Measurements from ENCODE around the gene C1QTNF8. TPM values are rescaled to one million over a fixed set of nuclear protein-coding genes. Genes with fewer than 3 reads are reported as not detected.
A peak's percentile ranks its signal among the peaks of the same experiment; 100 is the strongest.

The C1QTNF8 gene
- total RNA-seq, 1 donor from 2014 or later, result not detected

DNA sequence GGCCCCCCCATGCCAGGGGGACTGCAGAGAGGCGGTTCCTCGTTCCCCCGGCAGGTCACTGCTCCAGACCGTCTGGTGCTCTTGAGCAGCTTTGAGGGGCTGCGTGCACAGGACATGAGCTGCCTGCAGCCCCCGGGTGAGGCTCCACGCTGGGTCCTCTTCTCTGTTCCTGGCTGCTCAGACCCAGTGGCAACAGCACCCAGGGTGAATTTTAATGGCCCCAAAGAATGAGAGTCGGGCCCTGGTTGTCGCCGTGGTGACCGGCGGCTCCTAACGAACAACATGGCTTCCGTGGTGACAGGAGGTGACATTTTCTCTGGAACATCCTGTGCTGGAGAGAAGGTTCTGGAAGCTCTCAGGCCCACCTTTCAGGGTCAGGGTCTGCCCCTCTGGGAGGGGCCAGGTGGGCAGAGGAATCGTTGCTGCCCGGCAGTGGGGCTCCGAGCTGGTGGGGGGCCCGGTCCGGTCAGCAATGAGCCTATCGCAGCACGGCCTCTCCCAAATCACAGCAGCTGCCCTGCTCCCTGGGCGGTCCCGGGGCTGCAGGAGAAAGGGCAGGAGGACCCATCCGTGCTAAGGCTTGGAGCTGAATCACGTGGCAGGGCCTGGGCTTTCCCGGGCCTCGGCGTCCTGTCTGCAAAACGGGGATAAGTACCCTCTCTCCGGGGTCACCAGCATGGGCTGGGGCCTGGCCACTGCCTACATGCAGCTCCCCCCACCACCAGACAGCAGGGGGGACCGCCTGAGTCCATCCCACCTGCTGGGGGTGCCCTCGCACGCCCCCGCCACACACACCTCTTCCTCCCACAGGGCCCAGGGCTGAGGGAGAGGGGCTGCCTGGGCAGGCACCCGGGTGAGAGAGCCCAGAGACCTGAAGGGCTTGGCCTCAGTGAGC is 3.4 kb upstream of the C1QTNF8 start:
- Histone ChIP-seq H3K36me3 (no peaks in the 10 kb centered on the region), H3K4me1 (peaks cover 38% of the 10 kb centered on the region), H3K9me3 (replicated peaks) (no peaks in the 10 kb centered on the region), H3K4me3 (no peak overlapping the region), H3K27ac (replicated peaks) (peak overlapping the region; percentile 92), H3K27me3 (ENCODE audit: low read depth) (peaks cover 79% of the 10 kb centered on the region)
- intact Hi-C loops (cut with micrococcal nuclease), result no loop called here
- TF ChIP-seq, protein P1, sequence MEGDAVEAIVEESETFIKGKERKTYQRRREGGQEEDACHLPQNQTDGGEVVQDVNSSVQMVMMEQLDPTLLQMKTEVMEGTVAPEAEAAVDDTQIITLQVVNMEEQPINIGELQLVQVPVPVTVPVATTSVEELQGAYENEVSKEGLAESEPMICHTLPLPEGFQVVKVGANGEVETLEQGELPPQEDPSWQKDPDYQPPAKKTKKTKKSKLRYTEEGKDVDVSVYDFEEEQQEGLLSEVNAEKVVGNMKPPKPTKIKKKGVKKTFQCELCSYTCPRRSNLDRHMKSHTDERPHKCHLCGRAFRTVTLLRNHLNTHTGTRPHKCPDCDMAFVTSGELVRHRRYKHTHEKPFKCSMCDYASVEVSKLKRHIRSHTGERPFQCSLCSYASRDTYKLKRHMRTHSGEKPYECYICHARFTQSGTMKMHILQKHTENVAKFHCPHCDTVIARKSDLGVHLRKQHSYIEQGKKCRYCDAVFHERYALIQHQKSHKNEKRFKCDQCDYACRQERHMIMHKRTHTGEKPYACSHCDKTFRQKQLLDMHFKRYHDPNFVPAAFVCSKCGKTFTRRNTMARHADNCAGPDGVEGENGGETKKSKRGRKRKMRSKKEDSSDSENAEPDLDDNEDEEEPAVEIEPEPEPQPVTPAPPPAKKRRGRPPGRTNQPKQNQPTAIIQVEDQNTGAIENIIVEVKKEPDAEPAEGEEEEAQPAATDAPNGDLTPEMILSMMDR (IDR thresholded peaks at IDR 0.05; ENCODE audit: borderline replicate concordance), result no peak
- no peak for DNase-seq

DNA sequence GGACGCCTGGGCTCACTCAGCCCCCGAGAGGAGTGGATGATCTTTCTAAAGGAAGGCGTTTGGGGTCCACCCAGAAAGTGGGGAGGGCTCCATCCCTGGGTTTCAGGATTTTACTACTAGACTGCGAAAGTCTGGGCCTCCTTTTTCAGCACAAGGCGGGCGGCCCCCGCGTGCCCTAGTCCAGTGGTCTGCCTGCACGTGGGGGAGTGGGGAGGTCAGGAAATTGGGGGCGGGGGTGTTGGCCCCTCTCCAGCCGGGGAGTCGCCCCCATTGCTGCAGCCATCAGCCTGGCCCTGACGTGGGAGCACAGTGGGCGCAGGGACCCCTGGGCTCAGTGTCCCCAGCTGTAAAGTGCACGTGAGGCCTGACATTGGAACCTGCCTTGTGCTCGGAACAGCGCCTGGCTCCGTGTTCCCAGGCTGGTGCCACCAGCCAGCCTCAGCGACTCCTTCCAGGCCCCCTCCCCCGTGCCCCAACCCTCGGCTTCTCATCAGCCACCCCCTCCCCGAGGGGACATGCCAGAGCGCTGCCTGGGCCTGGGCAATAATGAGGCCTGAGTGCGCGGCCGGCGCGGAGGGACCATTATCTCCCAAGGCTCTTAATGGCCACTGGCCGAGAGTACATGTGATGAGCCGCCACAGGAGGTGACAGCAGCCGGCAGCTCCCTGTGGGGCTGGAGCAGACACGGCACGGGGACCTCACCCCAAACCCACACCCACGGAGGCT is 2.4 kb upstream of the C1QTNF8 start:
- H3K4me1 ChIP-seq, result peaks cover 37% of the 10 kb centered on the region
- peak; percentile 50 for DNase-seq
- TF ChIP-seq, protein P1 (IDR thresholded peaks at IDR 0.05; ENCODE audit: borderline replicate concordance), result no peak
- peak overlapping the region; percentile 92 for H3K27ac ChIP-seq (replicated peaks)
- no peak overlapping the region for H3K4me3 ChIP-seq
- H3K36me3 ChIP-seq, result no peaks in the 10 kb centered on the region
- no peaks in the 10 kb centered on the region for H3K9me3 ChIP-seq (replicated peaks)
- intact Hi-C loops (cut with micrococcal nuclease), result no loop called here
- peaks cover 69% of the 10 kb centered on the region for H3K27me3 ChIP-seq (ENCODE audit: low read depth)

DNA sequence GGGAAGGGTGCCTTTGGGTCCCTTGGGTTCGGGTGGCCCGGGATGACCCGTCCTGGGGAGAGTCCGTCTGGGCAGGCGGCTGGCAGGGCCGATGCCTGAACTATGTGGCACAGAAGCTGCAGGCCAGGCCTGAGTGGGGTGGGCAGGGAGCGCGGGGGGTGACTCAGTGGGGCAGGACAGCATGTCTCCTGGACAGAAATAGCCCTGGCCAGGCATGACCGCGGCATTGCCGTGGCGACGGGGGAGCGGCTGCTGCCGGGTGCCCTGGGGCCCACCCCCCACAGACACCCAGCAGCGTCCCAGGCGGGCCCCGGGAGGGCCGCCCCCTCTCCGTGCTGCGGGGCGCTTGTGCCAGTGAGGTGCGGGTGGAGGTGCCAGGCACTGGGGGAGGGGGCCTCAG is 1.8 kb upstream of the C1QTNF8 start:
- Histone ChIP-seq H3K4me1 (peaks cover 31% of the 10 kb centered on the region), H3K36me3 (no peaks in the 10 kb centered on the region), H3K27ac (replicated peaks) (peak overlapping the region; percentile 92), H3K9me3 (replicated peaks) (no peaks in the 10 kb centered on the region), H3K4me3 (no peak overlapping the region), H3K27me3 (ENCODE audit: low read depth) (peaks cover 63% of the 10 kb centered on the region)
- DNase-seq, result peak; percentile 86
- intact Hi-C loops (cut with micrococcal nuclease), result no loop called here
- TF ChIP-seq, protein P1 (IDR thresholded peaks at IDR 0.05; ENCODE audit: borderline replicate concordance), result no peak

DNA sequence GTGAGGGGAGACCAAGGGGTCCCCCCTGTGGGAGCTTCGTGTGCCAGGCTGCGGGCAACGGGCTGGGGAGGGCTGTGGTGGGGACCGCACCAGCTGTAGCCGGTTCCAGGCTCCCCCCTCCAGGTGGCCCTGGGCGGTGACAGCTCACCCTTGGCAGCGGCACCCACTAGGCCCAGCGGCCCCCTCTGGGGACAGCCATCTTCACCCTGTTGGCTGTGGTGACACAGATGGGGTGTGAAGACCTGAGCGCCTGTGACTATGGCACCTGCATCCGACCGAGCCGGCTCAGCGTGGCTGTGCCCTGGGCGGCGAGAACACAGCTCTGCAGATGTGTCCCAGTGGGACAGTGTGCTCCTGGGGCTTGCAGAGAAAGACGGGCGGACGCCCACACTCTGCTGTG is 1.1 kb upstream of the C1QTNF8 start:
- TF ChIP-seq, protein P1 (IDR thresholded peaks at IDR 0.05; ENCODE audit: borderline replicate concordance), result no peak
- peaks cover 31% of the 10 kb centered on the region for H3K4me1 ChIP-seq
- H3K36me3 ChIP-seq, result no peaks in the 10 kb centered on the region
- intact Hi-C loops (cut with micrococcal nuclease), result no loop called here
- peak overlapping the region; percentile 92 for H3K27ac ChIP-seq (replicated peaks)
- no peaks in the 10 kb centered on the region for H3K9me3 ChIP-seq (replicated peaks)
- H3K4me3 ChIP-seq, result no peak overlapping the region
- no peak for DNase-seq
- peaks cover 61% of the 10 kb centered on the region for H3K27me3 ChIP-seq (ENCODE audit: low read depth)

DNA sequence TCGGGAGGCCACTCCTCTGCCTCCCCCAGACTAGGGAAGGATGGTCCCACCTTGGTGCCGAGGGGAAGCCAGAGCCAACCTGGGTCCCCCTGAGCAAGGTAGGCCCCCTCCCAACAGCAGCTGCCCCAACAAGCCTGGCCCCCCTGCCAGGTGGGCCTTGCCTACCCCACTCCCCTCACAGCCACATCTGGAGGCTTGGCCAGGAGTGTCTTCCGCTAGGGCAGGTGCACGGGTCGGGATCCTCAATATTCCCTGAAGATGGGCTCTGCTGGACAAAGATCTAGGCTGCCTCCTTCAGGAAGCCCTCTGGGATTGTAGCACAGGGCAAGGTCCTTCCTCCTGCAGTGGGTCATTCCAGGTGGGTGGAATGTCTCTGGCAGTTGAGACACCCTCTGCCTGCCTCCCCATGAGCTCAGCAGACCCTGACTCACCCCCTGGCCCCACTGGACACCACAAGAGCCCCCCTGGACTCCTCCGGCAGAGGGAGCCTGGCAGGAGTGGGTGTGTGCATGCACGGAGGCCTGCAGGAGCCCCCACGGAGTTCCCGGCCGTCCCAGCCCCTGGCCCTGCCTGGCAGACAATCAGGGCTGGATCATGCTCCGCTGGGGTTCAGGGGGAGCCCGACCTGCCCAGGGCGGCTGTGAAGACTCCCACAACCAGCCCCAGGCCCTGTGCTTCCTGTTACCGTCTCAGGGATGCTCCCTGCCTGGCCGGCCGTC is 435 bp downstream of the C1QTNF8 start:
- intact Hi-C loops (cut with micrococcal nuclease), result no loop called here

More for the DNA sequence above, 435 bp downstream of the C1QTNF8 start:
- DNase-seq, result no peak
- no peak overlapping the region for H3K4me3 ChIP-seq
- TF ChIP-seq, protein P1 (IDR thresholded peaks at IDR 0.05; ENCODE audit: borderline replicate concordance), result no peak
- H3K27me3 ChIP-seq (ENCODE audit: low read depth), result peaks cover 53% of the 10 kb centered on the region
- peaks cover 45% of the 10 kb centered on the region for H3K4me1 ChIP-seq
- peak overlapping the region; percentile 92 for H3K27ac ChIP-seq (replicated peaks)
- no peaks in the 10 kb centered on the region for H3K9me3 ChIP-seq (replicated peaks)
- no peaks in the 10 kb centered on the region for H3K36me3 ChIP-seq

Data from left ventricle myocardium inferior (tissue), 1 donor.